Activated CD4-positive, CD25-positive, alpha-beta regulatory T cell treated with anti-CD3 and anti-CD28 coated beads, Interleukin-2, amount 50 U/mL, for 72 hours (primary cell): ENCODE data around the gene CERS6.
"Not testable (repeated sequence)": the region's sequence is repeated elsewhere in the genome, so short reads cannot be mapped to it uniquely, and the experiment has no call there.

ENCODE experiments used
- DNase-seq: peaks from one replicate; pipeline ENCODE4 v3.0.0; 2021

CERS6 gene, protein sequence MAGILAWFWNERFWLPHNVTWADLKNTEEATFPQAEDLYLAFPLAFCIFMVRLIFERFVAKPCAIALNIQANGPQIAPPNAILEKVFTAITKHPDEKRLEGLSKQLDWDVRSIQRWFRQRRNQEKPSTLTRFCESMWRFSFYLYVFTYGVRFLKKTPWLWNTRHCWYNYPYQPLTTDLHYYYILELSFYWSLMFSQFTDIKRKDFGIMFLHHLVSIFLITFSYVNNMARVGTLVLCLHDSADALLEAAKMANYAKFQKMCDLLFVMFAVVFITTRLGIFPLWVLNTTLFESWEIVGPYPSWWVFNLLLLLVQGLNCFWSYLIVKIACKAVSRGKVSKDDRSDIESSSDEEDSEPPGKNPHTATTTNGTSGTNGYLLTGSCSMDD

GRCh38 chr2:168455645-168456520 lies at the start of gene CERS6:
TSS of gene CERS6 (plus strand) at chr2:168456272. CDS start at chr2:168456449, 177 bp downstream.
- DNase-seq, result peak; percentile 82

- not testable (repeated sequence) for DNase-seq
Measured at GRCh38 chr2:168412301-168412700, 43.8 kb upstream of the CERS6 start.

DNA sequence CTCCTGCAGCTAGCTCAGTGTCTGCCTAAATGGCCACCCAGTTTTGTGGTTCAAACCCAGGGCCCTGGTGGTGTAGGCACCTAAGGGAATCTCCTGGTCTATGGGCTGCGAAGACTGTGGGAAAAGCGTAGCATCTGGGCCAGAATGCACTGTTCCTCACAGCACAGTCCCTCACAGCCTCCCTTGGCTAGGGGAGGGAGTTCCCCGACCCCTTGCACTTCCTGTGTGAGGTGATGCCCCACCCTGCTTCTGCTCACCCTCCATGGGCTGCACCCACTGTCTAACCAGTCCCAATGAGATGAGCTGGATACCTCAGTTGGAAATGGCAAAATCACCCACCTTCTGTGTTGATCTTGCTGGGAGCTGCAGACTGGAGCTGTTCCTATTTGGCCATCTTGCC lies 43.0 kb upstream of the CERS6 start:
- not testable (repeated sequence) for DNase-seq

- no peak for DNase-seq
Measured at GRCh38 chr2:168416555-168416954, 39.5 kb upstream of the CERS6 start.

GRCh38 chr2:168422584-168422983 lies 33.5 kb upstream of the CERS6 start:
- DNase-seq, result no peak

- no peak for DNase-seq
Measured at GRCh38 chr2:168424112-168424951, 31.7 kb upstream of the CERS6 start.

GRCh38 chr2:168424971-168425370 lies 31.1 kb upstream of the CERS6 start:
- no peak for DNase-seq

DNA sequence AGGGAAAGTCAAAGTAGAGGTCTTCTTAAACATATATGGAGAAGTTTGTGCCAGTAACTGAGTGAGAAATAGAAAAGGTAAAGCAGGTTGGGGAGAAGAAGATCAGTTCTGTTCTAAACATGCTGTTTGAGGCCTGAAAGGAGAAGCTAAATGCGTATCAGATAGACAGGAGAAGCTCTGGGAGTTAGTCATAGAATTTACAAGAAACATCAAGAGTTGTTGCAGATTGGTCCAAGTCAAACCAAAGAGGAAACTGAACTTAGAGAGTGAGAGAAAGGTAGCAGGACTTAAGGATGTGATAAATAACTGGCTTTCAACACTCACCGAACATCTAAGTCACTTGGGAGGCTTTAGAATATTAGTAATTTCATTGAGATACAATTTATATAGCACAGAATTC lies 29.2 kb upstream of the CERS6 start:
- no peak for DNase-seq

GRCh38 chr2:168427451-168427850 lies 28.6 kb upstream of the CERS6 start:
- no peak for DNase-seq

GRCh38 chr2:168428431-168428830 lies 27.6 kb upstream of the CERS6 start:
- no peak for DNase-seq

DNA sequence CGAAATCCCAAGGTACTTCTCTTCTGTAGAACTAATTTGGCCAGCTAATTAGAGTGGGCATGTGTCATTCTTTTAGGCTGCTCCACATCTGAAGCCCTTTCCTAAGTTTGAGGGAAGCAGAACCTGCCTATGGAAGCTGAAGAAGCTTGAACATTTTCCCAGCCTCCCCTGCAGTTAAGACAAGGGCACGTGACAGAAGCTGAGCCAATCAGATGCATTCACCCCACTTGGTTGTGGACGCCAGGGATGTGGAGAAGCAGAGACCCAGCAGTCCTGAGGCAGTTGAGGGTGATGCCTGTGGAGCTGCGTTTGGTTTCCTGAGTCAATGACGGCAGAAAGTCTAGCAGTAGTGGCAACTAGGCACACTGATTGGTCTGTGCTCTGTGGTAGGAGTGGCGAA lies 26.1 kb upstream of the CERS6 start:
- DNase-seq, result no peak

DNA sequence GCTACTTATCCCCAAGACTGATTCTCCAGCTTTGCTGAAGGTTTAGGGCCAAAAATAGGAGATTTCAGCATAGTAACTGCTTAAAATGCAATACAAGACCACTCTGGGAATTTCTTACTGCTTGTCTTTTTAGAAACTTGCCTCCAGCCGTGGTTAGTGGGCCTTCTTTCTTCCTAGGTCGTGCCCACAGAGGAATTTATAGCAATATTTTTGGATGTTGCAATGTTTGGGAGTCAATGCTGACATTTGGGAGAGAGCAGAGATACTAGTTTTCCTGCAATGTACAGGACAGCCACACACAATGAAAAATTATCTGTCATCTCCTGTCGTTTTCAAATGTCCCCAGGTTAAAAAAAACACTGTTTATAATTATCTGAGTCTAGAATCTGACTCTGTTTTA lies 25.6 kb upstream of the CERS6 start:
- DNase-seq, result no peak

DNA sequence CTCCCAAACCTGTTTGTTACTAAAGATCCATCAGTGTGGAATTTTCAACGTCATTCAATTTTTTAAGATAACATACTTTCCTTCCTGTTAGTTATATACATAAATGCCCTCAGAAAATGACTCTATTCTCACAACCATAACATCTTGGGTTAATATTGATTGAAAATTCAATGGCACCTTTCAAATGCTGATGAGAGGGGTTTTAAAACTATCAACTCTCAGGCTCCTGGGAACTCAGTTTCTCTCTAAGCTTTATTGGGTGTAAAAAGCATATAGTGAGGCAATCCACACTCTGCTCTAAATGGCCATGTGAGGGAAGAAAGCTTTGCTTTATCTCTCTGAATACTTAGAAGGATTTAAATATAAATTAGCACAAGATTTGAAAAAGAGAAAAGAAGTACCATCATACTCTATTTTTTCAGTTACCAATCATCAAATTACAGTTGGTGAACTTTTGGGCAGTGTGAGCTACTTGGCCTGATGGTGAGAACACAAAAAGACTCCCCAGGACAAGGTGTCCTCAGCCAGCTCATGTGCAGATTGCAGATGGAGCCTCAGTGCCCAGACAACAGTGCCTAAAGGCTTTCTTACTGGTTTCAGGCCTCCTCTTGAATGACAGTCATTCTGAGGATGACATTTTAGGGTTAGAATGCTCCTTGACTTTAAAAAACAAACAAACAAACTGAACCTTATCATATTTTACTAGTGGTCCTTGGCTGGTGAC lies 24.6 kb upstream of the CERS6 start:
- DNase-seq, result no peak

DNA sequence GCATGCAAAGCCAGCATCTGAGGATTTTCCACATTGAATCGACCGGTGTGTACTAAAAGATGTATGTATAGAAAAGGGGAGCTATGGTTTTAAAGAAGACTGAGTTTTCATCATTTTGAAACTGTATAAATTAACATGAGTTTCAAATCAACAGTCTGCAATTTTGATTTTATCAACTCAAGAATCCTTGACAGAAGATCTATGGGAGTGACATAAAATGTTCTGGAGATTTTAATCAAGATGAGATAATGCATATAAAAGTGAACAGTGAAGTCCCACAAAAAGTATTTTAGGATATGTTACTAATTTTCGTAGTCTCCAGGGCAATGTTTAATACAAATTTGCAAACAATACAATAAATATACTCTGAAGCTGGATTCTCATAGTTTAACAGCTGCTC lies 24.0 kb upstream of the CERS6 start:
- DNase-seq, result no peak

- no peak for DNase-seq
Measured at GRCh38 chr2:168432565-168433186, 23.4 kb upstream of the CERS6 start.

DNA sequence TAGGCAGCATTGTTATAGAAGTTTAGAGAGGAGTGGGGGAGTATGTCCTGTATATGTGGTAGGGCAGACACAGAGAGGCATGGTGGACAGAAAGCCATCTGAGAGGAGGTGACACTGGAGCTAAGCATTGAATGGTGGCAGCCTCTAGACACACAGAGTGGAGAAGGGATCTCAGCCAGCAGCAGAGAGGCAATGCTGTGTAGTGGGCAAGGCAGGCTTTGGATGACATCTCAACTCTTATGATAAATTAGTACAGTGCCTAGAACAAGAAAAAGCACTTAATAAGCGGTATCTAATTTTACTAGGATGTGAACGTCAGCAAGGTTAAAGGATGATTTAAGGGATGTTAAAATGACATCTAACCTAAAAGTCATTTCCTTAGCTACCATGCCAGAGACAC lies 22.5 kb upstream of the CERS6 start:
- DNase-seq, result no peak

GRCh38 chr2:168434146-168434545 lies 21.9 kb upstream of the CERS6 start:
- DNase-seq, result no peak

- DNase-seq, result no peak
Measured at GRCh38 chr2:168436840-168437239, 19.2 kb upstream of the CERS6 start.

GRCh38 chr2:168438553-168438952 lies 17.5 kb upstream of the CERS6 start:
- DNase-seq, result no peak

DNA sequence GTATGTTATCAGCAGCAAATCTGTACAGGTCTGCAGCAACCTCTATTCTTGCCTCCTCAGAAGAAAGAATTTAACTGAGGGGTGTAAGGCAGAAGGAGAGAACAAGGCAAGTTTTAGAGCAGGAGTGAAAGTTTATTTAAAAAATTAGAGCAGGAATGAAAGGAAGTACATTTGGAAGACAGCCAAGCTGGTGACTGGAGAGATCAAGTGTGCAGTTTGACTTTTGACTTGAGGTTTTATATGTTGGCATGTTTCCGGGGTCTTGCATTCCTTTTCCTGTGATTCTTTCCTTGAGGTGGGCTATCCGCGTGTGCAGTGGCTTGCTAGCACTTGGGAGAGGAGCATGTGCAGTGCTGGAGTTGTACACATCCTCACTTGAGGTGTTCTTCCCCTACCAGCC lies 16.5 kb upstream of the CERS6 start:
- no peak for DNase-seq

DNA sequence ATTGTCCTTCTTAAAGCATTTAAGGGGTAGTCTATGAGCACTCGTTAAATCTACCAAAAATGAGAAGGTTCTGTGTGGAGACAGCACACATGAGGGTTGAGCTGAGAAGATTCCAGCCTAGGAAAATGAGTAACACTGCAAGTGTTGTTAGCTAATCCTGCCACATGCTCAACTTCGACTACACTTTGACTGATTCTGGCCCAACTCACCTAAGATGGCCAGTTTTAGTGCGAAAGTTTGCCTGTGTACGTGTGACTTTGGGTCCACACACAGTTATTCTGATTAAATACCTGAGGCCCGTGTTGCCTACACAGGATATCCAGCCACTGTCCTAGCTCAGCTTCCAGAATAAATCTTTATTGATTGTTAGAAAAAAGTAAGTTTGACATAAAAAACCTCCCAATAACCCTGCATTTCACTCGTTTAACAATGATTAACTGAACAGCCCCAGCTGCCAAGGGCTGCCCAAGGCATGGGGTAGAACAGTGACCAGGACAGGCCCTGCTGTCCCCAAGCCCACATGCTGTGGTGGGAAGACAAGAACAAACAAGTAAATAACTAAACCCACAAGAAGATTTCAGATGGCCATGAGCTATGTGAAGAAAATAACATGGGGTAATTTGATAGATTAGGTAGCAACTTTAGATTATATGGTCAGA lies 14.7 kb upstream of the CERS6 start:
- DNase-seq, result no peak
